HUES48 (cell line): ENCODE results near the gene ACAA1.

Source experiments
- H3K27ac ChIP-seq: one replicate; pipeline ENCODE4 v1.7.0; 2013; ENCODE audit warnings: low read depth, low read length, inconsistent platforms
- H3K27me3 ChIP-seq: 2 replicates; pipeline ENCODE4 v1.6.1; 2013; ENCODE audit warnings: mild to moderate bottlenecking, low read length; ENCODE audit not compliant: control insufficient read depth, insufficient read depth
- H3K36me3 ChIP-seq: 2 replicates; pipeline ENCODE4 v1.6.1; 2013; ENCODE audit warnings: low read length; ENCODE audit not compliant: control insufficient read depth, insufficient read depth
- H3K4me1 ChIP-seq: 2 replicates; pipeline ENCODE4 v1.6.1; 2013; ENCODE audit warnings: mild to moderate bottlenecking, low read length; ENCODE audit not compliant: control insufficient read depth, insufficient read depth
- H3K4me3 ChIP-seq: 2 replicates; pipeline ENCODE4 v1.5.1; 2013; ENCODE audit warnings: mild to moderate bottlenecking, low read depth, low read length
- H3K9ac ChIP-seq: 2 replicates; pipeline ENCODE4 v1.6.1; 2013; ENCODE audit warnings: mild to moderate bottlenecking, low read depth, low read length, moderate library complexity
- H3K9me3 ChIP-seq: 2 replicates; pipeline ENCODE4 v1.6.1; 2013; ENCODE audit warnings: low read length; ENCODE audit not compliant: control insufficient read depth, insufficient read depth

Gene ACAA1

GRCh38 chr3:38153221-38153620, 16.3 kb upstream of the ACAA1 start:
- Histone ChIP-seq H3K4me1 (no peaks in the 10 kb centered on the region), H3K9ac (no peak overlapping the region), H3K4me3 (no peak overlapping the region), H3K27ac (no peak overlapping the region), H3K9me3 (no peaks in the 10 kb centered on the region), H3K27me3 (no peaks in the 10 kb centered on the region), H3K36me3 (no peaks in the 10 kb centered on the region)

- Histone ChIP-seq H3K36me3 (no peaks in the 10 kb centered on the region), H3K9me3 (no peaks in the 10 kb centered on the region)
These were observed 15.7 kb upstream of the ACAA1 start for GRCh38 chr3:38152609-38153008.

GRCh38 chr3:38151667-38152265, 14.8 kb upstream of the ACAA1 start:
- no peaks in the 10 kb centered on the region for H3K27me3 ChIP-seq
- H3K9me3 ChIP-seq = no peaks in the 10 kb centered on the region
- H3K27ac ChIP-seq = no peak overlapping the region
- H3K4me3 ChIP-seq = no peak overlapping the region
- no peaks in the 10 kb centered on the region for H3K4me1 ChIP-seq
- no peak overlapping the region for H3K9ac ChIP-seq
- no peaks in the 10 kb centered on the region for H3K36me3 ChIP-seq

More at GRCh38 chr3:38152609-38153008, 15.7 kb upstream of the ACAA1 start:
- no peaks in the 10 kb centered on the region for H3K27me3 ChIP-seq
- H3K4me3 ChIP-seq = no peak overlapping the region
- H3K4me1 ChIP-seq = no peaks in the 10 kb centered on the region
- no peak overlapping the region for H3K9ac ChIP-seq
- H3K27ac ChIP-seq = no peak overlapping the region

- Histone ChIP-seq H3K4me1 (no peaks in the 10 kb centered on the region), H3K27ac (no peak overlapping the region), H3K4me3 (no peak overlapping the region), H3K27me3 (no peaks in the 10 kb centered on the region), H3K9ac (no peak overlapping the region), H3K36me3 (no peaks in the 10 kb centered on the region), H3K9me3 (no peaks in the 10 kb centered on the region)
These were observed 14.0 kb upstream of the ACAA1 start for GRCh38 chr3:38150780-38151528.

- Histone ChIP-seq H3K36me3 (no peaks in the 10 kb centered on the region), H3K4me1 (no peaks in the 10 kb centered on the region), H3K4me3 (no peak overlapping the region)
These were observed 12.8 kb upstream of the ACAA1 start for GRCh38 chr3:38149708-38150107.

GRCh38 chr3:38148311-38148882, 11.5 kb upstream of the ACAA1 start:
- no peaks in the 10 kb centered on the region for H3K36me3 ChIP-seq
- H3K9me3 ChIP-seq = no peaks in the 10 kb centered on the region

More at GRCh38 chr3:38149708-38150107, 12.8 kb upstream of the ACAA1 start:
- no peak overlapping the region for H3K27ac ChIP-seq
- no peaks in the 10 kb centered on the region for H3K9me3 ChIP-seq
- H3K27me3 ChIP-seq = no peaks in the 10 kb centered on the region
- no peak overlapping the region for H3K9ac ChIP-seq

GRCh38 chr3:38147421-38147820, 10.5 kb upstream of the ACAA1 start:
- H3K9ac ChIP-seq = no peak overlapping the region
- no peaks in the 10 kb centered on the region for H3K27me3 ChIP-seq
- H3K36me3 ChIP-seq = no peaks in the 10 kb centered on the region
- H3K9me3 ChIP-seq = no peaks in the 10 kb centered on the region
- H3K4me3 ChIP-seq = no peak overlapping the region
- H3K27ac ChIP-seq = no peak overlapping the region
- H3K4me1 ChIP-seq = no peaks in the 10 kb centered on the region

More at GRCh38 chr3:38148311-38148882, 11.5 kb upstream of the ACAA1 start:
- Histone ChIP-seq H3K9ac (no peak overlapping the region), H3K27me3 (no peaks in the 10 kb centered on the region), H3K4me3 (no peak overlapping the region), H3K4me1 (no peaks in the 10 kb centered on the region), H3K27ac (no peak overlapping the region)

GRCh38 chr3:38146504-38146903, 9.6 kb upstream of the ACAA1 start:
- Histone ChIP-seq H3K9me3 (no peaks in the 10 kb centered on the region), H3K27ac (no peak overlapping the region)

GRCh38 chr3:38143511-38143910, 6.6 kb upstream of the ACAA1 start:
- Histone ChIP-seq H3K4me1 (peaks cover 8% of the 10 kb centered on the region; the same call in 1 of the 2 replicates), H3K27ac (no peak overlapping the region), H3K27me3 (peaks cover 2% of the 10 kb centered on the region; the same call in 1 of the 2 replicates), H3K9me3 (no peaks in the 10 kb centered on the region), H3K4me3 (no peak overlapping the region), H3K9ac (no peak overlapping the region), H3K36me3 (peaks cover 19% of the 10 kb centered on the region)

More at GRCh38 chr3:38146504-38146903, 9.6 kb upstream of the ACAA1 start:
- no peaks in the 10 kb centered on the region for H3K4me1 ChIP-seq
- H3K36me3 ChIP-seq = peaks cover 9% of the 10 kb centered on the region
- no peak overlapping the region for H3K4me3 ChIP-seq
- no peaks in the 10 kb centered on the region for H3K27me3 ChIP-seq
- H3K9ac ChIP-seq = no peak overlapping the region

- Histone ChIP-seq H3K4me3 (no peak overlapping the region), H3K9ac (no peak overlapping the region), H3K9me3 (no peaks in the 10 kb centered on the region), H3K36me3 (peaks cover 19% of the 10 kb centered on the region), H3K4me1 (peaks cover 12% of the 10 kb centered on the region), H3K27me3 (peaks cover 2% of the 10 kb centered on the region; the same call in 1 of the 2 replicates), H3K27ac (no peak overlapping the region)
These were observed 6.0 kb upstream of the ACAA1 start for GRCh38 chr3:38142959-38143358.

- H3K9me3 ChIP-seq = no peaks in the 10 kb centered on the region
- H3K27me3 ChIP-seq = peaks cover 2% of the 10 kb centered on the region; the same call in 1 of the 2 replicates
- H3K4me3 ChIP-seq = no peak overlapping the region
- no peak overlapping the region for H3K9ac ChIP-seq
- H3K27ac ChIP-seq = no peak overlapping the region
- peaks cover 16% of the 10 kb centered on the region for H3K4me1 ChIP-seq
- peaks cover 19% of the 10 kb centered on the region for H3K36me3 ChIP-seq
These were observed 5.0 kb upstream of the ACAA1 start for GRCh38 chr3:38141952-38142273.
